ENCODE results near the gene LIG4.

GRCh38 chr13:108190897-108191296 is 24.4 kb downstream of the LIG4 start:
- TF ChIP-seq CTCF (IDR thresholded peaks at IDR 0.05 in 2 of 3, conservative IDR thresholded peaks at IDR 0.05 in 1 of 3; ENCODE audit: insufficient read depth in 2 of 3, low read depth in 1 of 3, low read length in 3 of 3) (no peak), KLF13 (tag; IDR thresholded peaks at IDR 0.05; ENCODE audit: borderline replicate concordance, low read depth) (no peak), ELF1 (tag; IDR thresholded peaks at IDR 0.05) (no peak), U2AF2 (optimal IDR thresholded peaks at IDR 0.05; ENCODE audit: low read depth, low read length) (no peak)
